PC-9 (cell line): Measurements from ENCODE around the gene SUPT3H.

Experiments used
- CTCF ChIP-seq: fragments of 200-600 bp; sonication (generic); conservative IDR thresholded peaks from 2 replicates; pipeline ENCODE4 v1.6.1; 2017; ENCODE audit warnings: mixed run types, antibody characterized with exemption, mild to moderate bottlenecking, moderate library complexity
- EZH2 ChIP-seq: fragments of 200-600 bp; sonication (generic); IDR thresholded peaks from 2 replicates; pipeline ENCODE4 v1.8.0; 2017; ENCODE audit warnings: antibody characterized with exemption, low read depth

DNA sequence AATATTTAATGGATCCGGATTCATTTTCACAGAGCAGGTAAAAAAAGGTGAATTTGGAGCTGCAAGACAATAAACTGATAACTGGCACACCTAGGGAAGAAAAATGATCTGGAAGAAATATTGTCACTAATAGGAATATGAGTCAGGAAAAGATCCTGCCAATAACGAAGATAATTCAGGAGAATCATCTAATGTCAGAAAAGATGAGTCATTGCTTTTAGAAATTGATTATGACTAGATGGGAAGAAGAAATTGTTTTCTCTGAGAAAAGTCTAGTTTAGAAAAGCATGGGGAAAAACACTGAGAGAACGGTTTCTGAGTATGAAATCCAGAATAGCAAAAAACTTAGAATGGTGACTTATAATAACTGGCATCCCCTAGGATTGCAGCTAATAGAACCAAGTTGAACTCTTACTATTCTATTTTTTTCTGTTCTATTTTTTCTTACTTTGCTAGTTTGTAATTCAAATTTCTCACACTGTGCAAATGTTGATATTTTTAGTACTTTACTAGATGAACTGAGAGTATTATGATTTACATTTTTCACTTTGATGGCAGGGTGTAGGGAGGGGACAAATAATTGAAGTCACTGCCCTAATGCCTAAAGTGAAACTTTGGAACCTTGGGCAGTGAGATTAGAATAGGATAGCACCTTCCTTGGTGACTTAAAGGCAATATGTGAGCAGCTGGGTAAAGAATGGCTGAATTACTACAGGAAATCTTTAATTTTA, 38.2 kb upstream of the SUPT3H start:
- no peak for TF ChIP-seq CTCF
- TF ChIP-seq EZH2: no peak
